Inflammatory macrophage treated with lipopolysaccharide for 1 hour (primary cell): ENCODE measurements around the gene SIDT2.
A peak's percentile ranks its signal among the peaks of the same experiment; 100 is the strongest.
"Not testable (repeated sequence)": the region's sequence is repeated elsewhere in the genome, so short reads cannot be mapped to it uniquely, and the experiment has no call there.

ENCODE experiments used
- DNase-seq, 2 donors: peaks; one replicate each; pipeline ENCODE4 v3.0.0-alpha.2; 2020 to 2022

SIDT2 gene

DNA sequence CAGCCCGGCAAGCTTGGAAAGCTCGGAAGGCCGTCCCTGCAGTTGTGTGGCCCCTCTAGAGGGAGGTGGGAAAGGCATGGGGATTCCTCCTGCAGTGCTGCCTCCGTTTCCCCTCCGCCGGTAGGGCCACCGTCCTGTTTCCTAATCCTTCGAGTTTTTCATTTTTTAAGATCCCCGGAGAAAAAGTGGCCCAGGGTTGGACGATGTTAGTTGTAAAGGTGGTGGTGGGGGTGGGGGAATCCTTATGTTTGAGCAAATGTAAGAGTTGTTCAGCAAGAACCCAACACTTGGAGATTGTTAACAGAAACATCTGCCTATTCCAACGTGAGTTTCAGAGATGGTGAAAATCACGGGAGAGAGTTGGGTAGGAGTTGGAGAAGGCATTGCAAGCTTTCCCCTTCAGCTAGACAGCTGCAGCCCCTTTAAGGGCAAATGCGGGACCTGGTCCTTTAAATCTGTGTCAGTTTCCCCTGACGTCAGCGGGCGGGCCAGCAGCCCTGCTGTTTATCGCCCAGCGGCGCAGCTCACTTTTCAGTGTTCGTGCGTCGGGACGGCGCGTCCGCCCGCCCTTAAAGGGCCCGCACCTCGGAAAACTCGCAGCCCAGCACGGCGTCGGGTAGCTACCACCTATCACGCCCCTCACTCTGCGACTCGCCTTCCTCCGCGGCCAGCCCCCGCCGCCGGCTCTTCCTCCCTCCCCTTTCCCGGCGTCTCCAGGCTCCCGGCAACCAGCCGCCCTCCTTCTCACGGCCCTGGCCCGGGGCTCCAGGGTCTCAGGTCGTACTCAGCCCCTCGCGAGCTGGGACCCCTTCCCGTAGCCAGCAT lies at the start of gene SIDT2:
Gene SIDT2 (plus strand): TSS at position 534 of the 825 bp plus-strand sequence. CDS start 521 bp downstream, outside the sequence.
- peak; percentile 81 to 88 for DNase-seq

DNA sequence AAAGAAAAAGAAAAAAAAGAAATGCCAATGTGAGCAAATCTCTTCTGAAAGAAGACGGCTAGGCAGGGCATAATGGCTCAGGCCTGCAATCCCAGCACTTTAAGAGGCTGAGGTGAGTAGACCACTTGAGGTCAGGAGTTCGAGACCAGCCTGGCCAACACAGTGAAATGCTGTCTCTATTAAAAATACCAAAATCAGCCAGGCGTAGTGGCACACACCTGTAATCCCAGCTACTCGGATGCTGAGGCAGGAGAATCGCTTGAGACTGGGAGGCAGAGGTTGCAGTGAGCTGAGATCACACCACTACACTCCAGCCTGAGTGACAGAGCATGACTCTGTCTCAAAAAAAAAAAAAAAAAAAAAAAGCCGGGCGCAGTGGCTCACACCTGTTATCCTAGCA lies 48.1 kb upstream of the SIDT2 start:
- not testable (repeated sequence) for DNase-seq

DNA sequence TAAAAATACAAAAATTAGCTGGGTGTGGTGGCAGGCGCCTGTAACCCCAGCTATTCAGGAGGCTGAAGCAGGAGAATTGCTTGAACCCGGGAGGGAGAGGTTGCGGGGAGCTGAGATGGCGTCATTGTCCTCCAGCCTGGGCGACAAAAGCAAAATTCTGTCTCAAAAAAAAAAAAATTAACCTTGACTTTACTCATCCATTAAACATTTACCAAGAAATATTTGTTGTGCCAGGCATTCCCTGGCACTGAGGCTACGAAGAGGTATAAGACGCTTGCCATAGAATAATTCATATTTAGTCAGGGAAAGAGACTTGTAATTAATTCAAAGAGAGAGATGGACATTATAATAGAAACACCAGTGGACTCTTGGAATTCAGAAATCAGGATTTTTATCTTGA lies 47.7 kb upstream of the SIDT2 start:
- no peak for DNase-seq

DNA sequence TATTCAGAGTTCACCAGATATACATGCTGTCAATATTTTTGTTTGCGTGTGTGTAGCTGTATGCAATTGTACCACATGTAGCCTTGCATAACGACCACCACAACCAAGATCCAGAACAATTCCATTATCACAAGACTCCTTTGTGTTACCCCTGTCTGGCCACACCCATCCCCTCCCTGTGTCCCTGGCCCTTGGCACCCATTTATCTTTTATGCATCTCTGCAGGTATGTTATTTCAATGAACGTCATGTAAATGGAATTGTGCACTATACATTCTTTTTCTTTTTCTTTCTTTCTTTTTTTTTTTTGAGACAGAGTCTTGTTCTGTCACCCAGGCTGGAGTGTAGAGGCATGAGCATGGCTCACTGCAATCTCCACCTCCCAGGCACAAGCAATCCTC lies 44.1 kb upstream of the SIDT2 start:
- no peak for DNase-seq

DNA sequence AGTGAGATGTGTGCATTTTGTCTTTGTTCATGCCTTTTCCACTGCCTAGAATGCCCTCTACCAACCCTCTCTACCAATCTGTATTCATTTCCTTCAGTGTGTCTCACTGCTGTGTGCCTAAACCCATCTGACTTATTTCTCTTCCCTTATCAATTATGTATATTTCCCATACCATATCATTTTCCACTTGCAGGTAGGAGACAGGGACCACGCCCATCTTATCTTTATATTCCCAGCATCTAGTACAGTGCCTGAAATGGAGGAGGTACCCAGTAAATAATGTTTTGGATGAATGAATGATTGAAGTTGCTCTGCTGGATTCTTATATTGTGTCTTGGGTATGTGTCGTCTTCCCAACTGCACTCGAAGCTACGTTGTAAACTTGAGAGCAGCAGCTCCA lies 43.6 kb upstream of the SIDT2 start:
- not testable (repeated sequence) for DNase-seq

DNA sequence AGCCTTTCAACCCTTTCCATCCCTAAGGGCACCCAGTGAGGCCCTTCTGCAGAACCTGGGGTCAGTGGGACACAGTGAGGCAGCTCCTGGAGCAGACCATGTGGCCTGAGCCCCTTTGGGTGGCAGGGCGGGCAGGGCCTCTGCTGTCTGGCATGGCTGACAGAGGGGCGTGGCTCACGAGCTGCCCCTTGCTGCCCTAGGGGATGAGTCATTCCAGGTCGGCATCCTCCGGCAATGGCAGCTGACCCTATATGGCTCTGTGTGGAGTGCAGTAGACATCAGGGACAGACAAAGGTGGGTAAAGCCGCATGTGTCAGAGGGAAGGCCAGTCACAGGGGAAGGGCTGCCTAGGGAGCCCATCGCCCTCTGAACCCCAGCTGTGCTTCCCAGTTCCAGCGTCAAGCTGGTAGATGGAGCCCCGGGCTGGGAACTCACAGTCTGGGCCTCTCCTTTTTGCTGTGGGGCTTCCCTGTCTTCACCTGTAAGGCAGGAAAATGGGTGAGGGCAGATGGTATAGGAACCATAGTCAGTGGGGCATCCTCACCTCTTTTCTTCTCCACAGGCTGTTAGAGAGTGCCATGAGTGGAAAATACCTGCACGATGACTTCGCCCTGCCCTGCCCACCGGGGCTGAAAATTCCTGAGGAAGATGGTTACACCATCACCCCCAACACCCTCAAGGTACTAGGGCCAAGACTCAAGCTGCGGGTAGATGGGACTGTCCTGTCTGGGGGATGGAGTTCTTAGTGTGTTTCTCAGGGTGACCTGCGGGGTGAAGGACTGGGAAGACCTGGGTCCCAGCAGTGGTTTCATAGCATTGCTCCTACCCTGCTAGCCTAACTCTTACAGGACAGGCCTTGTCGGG lies 41.1 kb upstream of the SIDT2 start:
- DNase-seq, result not testable (repeated sequence)

DNA sequence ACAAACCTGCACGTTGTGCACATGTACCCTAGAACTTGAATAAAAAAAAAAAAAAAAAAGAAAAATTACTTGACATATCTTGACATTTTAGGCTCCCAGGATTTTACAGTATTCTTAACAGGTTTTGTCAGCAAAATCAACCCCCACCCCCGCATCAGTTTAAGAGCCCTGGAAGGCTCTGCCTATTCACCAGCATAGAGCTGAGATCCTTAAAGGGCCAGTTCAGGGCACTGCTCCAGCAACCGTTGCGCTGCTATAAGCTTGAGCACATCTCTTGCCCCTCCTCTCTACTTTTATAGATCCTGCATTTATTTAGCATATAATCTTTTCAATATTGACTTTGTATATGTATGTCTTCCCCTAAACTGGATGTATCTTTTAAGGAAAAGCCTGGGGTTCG lies 35.2 kb upstream of the SIDT2 start:
- DNase-seq, result peak; percentile 44 to 53

DNA sequence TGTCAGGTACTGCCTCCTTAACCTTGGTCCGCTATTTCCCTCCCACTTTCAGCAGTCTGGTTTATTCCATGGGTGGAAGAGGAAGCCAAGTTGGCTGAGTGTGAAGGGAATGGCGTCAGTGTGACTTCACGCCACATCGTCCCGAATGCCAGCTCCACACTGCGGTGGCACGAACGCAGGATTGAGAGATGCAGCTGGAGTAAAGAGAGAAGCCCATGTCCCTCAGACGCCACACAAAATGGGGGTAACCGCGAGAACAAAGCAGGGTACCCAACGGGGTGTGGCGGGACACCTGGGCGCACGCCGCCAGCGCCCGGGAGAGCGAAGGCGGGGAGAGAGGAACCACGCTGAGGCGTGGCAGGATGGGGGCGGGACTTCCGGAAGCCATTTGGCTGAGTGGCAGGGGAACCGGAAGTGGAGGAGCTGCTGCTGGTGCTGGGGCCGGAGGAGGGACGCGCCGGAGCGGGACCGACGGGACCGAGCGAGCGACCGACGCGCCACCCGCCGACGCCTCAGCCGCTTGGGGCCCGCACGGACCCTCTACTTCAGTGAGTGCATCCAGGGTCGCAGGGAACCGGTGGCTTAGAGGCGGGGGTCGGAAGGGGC lies 34.6 kb upstream of the SIDT2 start, which contains the start of gene PAFAH1B2:
Gene PAFAH1B2 (plus strand): TSS at position 417 of the 606 bp plus-strand sequence. CDS start 8,161 bp downstream, outside the sequence.
- peak; percentile 94 to 96 for DNase-seq

DNA sequence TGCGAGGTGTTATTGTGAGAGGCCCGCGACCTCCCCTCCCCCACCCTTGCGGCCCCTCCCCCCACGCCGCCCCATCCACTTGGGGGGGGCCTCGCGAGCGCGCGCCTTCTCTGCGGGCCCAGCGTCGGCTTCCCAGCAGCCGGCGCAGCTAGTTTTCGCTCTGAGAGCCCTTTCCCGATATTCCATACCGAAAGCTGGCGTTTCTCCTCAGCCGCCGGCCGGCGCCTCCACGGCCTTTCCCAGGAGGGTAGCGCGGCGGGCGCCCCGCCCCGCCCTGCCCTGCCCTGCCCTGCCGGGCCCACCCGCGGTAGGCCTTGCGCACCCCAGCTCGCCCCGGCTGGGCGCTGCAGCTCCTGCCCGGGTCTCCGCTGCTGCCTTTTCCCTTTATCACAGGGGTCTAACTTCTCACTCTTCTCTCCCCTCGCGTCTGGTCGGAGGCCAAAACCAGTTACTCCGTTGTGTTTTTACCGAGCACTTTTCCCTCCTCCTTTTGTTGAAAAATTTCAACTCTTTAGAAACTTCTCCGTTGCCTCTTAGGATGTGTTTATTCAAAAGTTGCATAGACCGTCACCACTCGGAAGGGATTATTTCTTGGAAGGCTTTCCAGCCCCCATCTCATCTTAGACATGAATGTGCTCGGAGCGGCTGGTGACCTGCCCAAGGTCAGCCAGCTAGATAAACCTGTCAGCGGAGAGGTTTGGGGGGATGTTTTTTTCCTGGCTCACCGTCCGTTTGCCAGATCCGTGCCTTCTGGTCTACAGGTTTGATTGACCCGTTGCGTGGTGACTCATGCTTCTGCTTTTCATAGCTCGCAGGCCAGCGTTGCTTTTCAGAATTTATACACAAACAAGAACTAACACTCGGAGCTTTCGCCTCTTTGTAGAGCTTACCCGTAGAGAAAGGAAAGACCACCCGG lies 33.8 kb upstream of the SIDT2 start:
- DNase-seq, result peak; percentile 71

DNA sequence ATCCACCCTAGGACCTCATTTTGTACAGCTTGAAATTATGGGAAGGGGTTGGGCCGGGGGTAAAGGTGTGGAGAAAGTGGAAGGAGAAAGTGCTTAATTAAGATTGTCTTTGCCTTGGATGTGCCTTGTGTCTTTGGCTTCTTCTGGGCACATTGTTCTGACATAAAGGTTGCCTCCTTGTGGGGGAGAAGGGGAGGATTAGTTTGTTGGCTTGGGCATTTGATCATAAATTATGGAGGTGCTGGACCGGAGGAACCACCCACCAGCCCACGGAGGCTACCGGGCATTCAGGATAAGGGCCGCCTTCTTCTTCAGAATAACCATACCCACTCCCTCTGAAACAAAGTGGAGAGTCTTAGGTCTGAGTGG lies 33.2 kb upstream of the SIDT2 start:
- peak in 1 of 2 donors; percentile 24 for DNase-seq

DNA sequence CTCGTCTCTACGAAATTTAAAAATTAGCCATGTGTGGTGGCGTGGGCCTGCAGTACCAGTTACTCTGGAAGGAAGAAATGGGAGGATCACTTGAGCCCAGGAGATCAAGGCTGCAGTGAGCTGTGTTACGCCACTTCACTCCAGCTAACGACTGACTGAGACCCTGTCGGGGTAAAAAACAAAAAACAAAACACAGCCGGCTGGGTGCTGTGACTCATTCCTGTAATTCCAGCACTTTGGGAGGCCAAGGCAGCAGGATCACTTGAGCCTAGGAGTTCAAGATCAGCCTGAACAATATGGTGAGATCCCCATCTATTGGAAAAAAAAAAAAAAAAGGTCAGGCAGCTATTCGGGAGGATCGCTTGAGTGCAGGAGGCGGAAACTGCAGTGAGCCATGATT lies 32.0 kb upstream of the SIDT2 start:
- no peak for DNase-seq

DNA sequence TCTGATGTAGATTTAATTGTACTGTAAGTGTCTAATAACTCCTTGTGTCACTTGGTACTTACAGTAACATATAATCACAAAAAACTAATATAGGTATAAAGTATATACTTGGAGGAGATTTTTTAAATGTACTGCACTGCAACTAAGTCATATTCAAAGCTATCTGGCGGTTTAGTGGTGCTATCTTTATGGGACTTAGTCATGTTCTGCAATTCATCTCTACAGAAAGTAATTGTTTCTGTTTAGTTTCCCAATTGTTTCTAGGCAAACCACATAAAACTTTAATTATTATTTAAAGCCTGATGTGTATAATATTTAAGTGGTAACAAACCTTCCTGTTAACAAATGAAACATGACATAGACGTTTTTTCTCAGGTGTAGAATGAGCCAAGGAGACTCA lies 26.5 kb upstream of the SIDT2 start:
- DNase-seq, result no peak

DNA sequence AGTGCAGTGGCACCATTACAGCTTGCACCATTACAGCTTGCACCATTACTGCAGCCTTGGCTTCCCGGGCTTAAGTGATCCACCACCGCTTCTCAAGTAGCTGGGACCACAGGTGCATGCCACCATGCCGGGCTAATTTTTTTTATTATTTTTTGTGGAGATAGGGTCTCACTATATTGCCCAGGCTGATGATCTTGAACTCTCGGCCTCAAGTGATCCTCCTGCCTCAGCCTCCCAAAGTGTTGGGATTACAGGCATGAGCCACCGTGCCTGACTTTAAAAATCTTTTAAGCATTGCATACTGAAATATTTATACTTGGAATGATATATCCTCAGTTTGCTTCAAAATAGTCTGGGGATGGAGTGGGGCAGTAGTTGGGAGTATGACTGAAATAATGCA lies 24.1 kb upstream of the SIDT2 start:
- no peak for DNase-seq

DNA sequence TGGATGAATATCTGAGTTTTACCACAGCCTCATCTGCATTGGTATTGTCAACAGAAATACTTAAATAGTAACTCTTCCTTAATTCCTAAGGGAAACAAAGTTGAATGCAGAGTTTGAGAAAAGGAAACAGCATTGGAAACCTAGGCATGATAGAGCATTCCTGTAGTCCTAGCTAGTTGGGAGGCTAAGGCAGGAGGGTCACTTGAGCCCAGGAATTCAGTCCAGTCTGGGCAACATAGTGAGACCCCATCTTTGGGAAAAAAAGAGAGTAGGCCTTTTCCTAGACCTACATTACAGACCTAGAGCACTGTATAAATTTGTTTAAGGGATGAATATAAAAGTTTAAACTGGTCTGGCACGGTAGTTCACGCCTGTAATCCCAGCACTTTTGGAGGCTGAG lies 21.0 kb upstream of the SIDT2 start:
- DNase-seq, result no peak

DNA sequence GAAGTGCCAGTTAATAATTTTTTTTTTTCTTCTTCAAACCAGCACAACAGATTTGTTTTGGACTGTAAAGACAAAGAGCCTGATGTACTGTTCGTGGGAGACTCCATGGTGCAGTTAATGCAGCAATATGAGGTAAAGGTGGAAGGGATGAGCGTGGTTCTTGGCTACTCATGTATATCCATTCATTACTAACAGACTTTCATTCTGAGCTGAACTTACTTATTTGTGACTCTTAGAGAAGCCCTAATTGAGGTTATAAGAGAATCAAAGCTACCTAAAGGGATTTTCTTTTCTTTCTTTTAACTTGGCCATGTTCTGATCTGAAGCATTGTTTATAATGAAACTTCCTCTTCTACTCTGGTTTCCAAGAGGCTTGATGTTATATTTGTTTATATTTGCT lies 18.7 kb upstream of the SIDT2 start:
- no peak for DNase-seq

DNA sequence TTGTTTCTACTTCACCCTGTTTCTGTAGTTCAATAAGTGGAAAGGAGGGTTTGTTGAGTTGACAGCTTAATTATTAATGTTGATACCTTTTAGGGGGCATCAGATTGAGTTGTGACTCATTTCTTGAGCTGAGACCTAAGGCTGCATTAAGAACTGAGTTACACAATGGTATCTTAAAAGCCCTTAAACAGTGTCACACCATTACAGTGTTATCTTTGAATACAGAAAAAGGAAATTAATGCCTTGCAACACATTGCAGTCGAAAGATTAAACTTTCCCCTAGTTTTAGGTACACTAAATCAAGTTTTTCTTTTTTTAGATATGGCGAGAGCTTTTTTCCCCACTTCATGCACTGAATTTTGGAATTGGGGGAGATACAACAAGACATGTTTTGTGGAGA lies 17.7 kb upstream of the SIDT2 start:
- DNase-seq, result no peak

DNA sequence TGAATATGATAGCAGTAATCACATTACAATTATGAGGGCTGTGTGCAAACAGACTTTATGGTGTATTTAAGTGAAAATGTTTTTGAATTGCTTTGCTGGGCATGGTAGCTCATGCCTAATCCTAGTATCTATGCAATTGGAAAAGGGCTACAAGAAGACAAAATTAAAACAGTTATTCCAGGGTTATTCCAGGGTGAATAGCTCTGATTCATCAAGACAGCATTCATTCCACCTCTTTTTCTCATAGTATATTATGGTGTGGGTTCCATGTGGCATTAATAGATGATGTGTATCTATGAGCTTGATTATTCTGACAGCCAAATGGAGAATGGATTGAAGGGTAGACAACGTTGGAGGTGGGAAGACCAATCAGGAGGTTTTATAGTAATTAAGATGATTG lies 12.1 kb upstream of the SIDT2 start:
- DNase-seq, result no peak

DNA sequence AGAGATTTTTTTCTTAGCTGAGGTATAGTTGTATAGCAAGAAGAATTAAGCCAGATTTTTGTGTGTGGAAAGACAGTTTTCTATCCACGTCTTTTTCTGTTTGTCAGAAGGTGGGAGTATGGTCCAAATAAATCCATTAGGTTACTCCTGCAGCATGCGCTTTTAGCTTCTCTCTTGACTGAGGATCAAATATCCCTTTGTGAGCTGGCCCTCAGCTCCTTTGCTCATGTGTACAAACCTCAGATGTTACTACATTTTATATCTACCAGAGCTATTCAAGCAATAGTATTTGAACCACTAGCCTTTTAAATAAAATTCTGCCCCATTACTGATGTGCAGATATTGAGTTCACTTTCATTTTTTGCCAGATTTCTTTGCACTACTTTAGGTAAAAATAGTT lies 8.8 kb upstream of the SIDT2 start:
- no peak for DNase-seq

DNA sequence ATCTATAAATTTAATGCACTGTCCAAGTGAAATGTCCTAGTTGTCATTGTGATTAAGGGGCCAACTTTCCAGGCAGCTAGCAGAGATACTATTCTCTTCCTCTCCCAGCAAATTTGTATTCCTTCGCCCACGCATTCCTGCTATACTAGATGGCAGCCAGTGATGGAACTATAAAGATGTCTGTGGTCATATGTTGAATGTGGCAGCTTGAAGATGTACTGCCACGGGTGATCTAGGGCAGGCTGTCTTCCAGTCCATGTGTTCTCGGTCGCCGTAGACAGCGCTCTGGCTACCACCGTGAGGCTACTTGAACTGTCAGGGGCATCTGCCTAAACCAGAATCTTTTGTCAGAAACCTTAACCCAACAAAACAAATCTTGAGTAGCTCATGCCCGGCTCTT lies 8.3 kb upstream of the SIDT2 start:
- no peak for DNase-seq

DNA sequence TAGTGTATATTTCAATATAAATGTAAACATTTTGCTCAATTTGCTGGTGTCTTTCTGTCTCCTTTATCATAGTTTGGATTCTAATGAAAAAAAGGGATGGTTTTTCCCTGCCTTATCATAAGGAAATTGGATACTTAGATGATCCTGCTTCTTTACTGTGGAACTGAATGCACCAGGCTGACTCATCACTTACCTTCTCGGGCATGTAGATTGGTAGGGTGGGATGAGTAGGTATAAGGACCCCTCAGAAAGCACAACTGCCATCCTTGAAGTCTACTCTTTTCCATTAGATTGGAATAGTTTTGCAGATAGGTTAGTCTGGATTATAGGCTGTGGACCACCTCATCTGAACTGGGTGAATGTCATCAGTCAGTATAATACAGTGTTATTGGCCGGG lies 7.5 kb upstream of the SIDT2 start:
- no peak for DNase-seq

DNA sequence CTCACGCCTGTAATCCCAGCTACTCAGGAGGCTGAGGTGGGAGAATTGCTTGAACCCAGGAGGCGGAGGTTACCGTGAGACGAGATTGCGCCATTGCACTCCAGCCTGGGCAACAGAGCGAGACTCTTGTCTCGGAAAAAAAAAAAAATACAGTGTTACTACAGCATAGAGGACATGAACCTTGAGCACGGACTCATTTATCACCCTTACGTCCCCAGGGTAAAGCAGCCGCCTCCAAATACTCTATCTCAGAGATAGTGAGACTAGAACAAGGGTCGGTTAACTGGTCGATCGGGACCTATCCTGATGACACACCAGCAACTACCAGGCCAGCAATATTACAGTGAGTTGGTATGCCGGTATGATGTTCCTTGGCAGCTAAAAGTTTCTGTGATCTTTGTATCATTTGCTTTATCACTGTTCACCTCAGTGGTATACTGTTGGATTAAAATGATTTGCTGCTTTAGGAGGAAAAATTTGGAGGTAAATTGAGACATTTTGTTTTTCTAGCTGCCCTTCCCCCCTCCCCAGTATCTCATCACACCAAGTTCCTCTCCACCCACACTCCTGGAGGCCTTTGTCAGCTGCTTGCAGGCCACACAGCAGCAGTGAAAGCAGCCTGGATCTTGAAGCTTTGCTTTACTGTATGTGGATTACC lies 7.0 kb upstream of the SIDT2 start:
- peak; percentile 79 to 87 for DNase-seq
